ENCODE data around the gene WNT5A. TPM values are rescaled to one million over a fixed set of nuclear protein-coding genes. Genes with fewer than 3 reads are reported as not detected.

Gene WNT5A
- total RNA-seq, 1 donor from 2014 or later = 5.5 TPM

- H3K9me3 Mint-ChIP-seq (ENCODE audit: low read depth) = no peaks in the 10 kb centered on the region
- H3K36me3 Mint-ChIP-seq (ENCODE audit: insufficient read depth) = no peaks in the 10 kb centered on the region
- peaks cover 39% of the 10 kb centered on the region for H3K4me1 Mint-ChIP-seq (ENCODE audit: low read depth)
- peak overlapping the region; percentile 67 for H3K4me3 Mint-ChIP-seq (ENCODE audit: low read depth)
- peak; percentile 28 for TF ChIP-seq CTCF (IDR thresholded peaks at IDR 0.05; ENCODE audit: unreplicated experiment)
- no peak for DNase-seq (ENCODE audit: low spot score, unreplicated experiment)
- peaks cover 78% of the 10 kb centered on the region for H3K27me3 Mint-ChIP-seq
- H3K27ac Mint-ChIP-seq = no peak overlapping the region
Observed at GRCh38 chr3:55481744-55482495, 5.2 kb downstream of the WNT5A start.

- peaks cover 34% of the 10 kb centered on the region for H3K4me1 Mint-ChIP-seq (ENCODE audit: low read depth)
- peaks cover 79% of the 10 kb centered on the region for H3K27me3 Mint-ChIP-seq
- peak overlapping the region; percentile 76 for H3K27ac Mint-ChIP-seq
- no peak for TF ChIP-seq CTCF (IDR thresholded peaks at IDR 0.05; ENCODE audit: unreplicated experiment)
- peak overlapping the region; percentile 65 for H3K4me3 Mint-ChIP-seq (ENCODE audit: low read depth)
- no peaks in the 10 kb centered on the region for H3K36me3 Mint-ChIP-seq (ENCODE audit: insufficient read depth)
- no peaks in the 10 kb centered on the region for H3K9me3 Mint-ChIP-seq (ENCODE audit: low read depth)
- DNase-seq (ENCODE audit: low spot score, unreplicated experiment) = no peak
Observed at GRCh38 chr3:55480911-55481743, 6.0 kb downstream of the WNT5A start.

- Mint-ChIP-seq H3K36me3 (ENCODE audit: insufficient read depth) (no peaks in the 10 kb centered on the region), H3K4me3 (ENCODE audit: low read depth) (no peak overlapping the region), H3K4me1 (ENCODE audit: low read depth) (peaks cover 25% of the 10 kb centered on the region), H3K27me3 (peaks cover 78% of the 10 kb centered on the region), H3K27ac (no peak overlapping the region), H3K9me3 (ENCODE audit: low read depth) (no peaks in the 10 kb centered on the region)
- no peak for DNase-seq (ENCODE audit: low spot score, unreplicated experiment)
- no peak for TF ChIP-seq CTCF (IDR thresholded peaks at IDR 0.05; ENCODE audit: unreplicated experiment)
Observed at GRCh38 chr3:55477306-55478303, 9.5 kb downstream of the WNT5A start.

GRCh38 chr3:55476515-55476914 lies 10.6 kb downstream of the WNT5A start:
- Mint-ChIP-seq H3K27me3 (peaks cover 76% of the 10 kb centered on the region), H3K36me3 (ENCODE audit: insufficient read depth) (peaks cover 2% of the 10 kb centered on the region), H3K4me3 (ENCODE audit: low read depth) (no peak overlapping the region), H3K27ac (no peak overlapping the region), H3K9me3 (ENCODE audit: low read depth) (no peaks in the 10 kb centered on the region), H3K4me1 (ENCODE audit: low read depth) (peaks cover 25% of the 10 kb centered on the region)
- TF ChIP-seq CTCF (IDR thresholded peaks at IDR 0.05; ENCODE audit: unreplicated experiment) = no peak
- no peak for DNase-seq (ENCODE audit: low spot score, unreplicated experiment)

All from progenitor cell of endocrine pancreas (in vitro differentiated cells).